GM23248 (cell line): ENCODE data around the gene PCGF5. TPM values are rescaled to one million over a fixed set of nuclear protein-coding genes. Genes with fewer than 3 reads are reported as not detected.
A peak's percentile ranks its signal among the peaks of the same experiment; 100 is the strongest.

Experiments used
- DNase-seq: peaks from one replicate; pipeline ENCODE4 v3.0.0-alpha.2; 2015
- H2AFZ ChIP-seq: fragments of 200-600 bp; sonication (generic); 2 replicates; pipeline ENCODE4 v1.6.1; 2016; ENCODE audit warnings: antibody characterized with exemption
- H3F3A ChIP-seq: fragments of 200-600 bp; sonication (generic); 2 replicates; pipeline ENCODE4 v1.6.1; 2016; ENCODE audit warnings: mild to moderate bottlenecking, antibody characterized with exemption, mixed run types; ENCODE audit not compliant: insufficient read depth
- H3K27ac ChIP-seq: fragments of 200-600 bp; sonication (generic); 2 replicates; pipeline ENCODE4 v1.5.1; 2016; ENCODE audit warnings: mild to moderate bottlenecking
- H3K27me3 ChIP-seq: fragments of 200-600 bp; sonication (generic); replicated peaks from 2 replicates; pipeline ENCODE4 v1.6.1; 2016; ENCODE audit warnings: mild to moderate bottlenecking; ENCODE audit not compliant: insufficient read depth
- H3K36me3 ChIP-seq: fragments of 200-600 bp; sonication (generic); 2 replicates; pipeline ENCODE4 v1.6.1; 2016; ENCODE audit warnings: low read depth, mild to moderate bottlenecking
- H3K4me1 ChIP-seq: fragments of 200-600 bp; sonication (generic); 2 replicates; pipeline ENCODE4 v1.6.1; 2016; ENCODE audit warnings: mild to moderate bottlenecking; ENCODE audit not compliant: insufficient read depth
- H3K4me2 ChIP-seq: fragments of 200-600 bp; sonication (generic); one replicate; pipeline ENCODE4 v1.6.1; 2016; ENCODE audit warnings: mild to moderate bottlenecking; ENCODE audit not compliant: unreplicated experiment
- H3K4me3 ChIP-seq: fragments of 200-600 bp; sonication (generic); 2 replicates; pipeline ENCODE4 v1.5.1; 2016; ENCODE audit warnings: mild to moderate bottlenecking
- H3K79me2 ChIP-seq: fragments of 200-600 bp; sonication (generic); 2 replicates; pipeline ENCODE4 v1.6.1; 2016; ENCODE audit warnings: mild to moderate bottlenecking; ENCODE audit not compliant: insufficient read depth
- H3K9ac ChIP-seq: fragments of 200-600 bp; sonication (generic); 2 replicates; pipeline ENCODE4 v1.6.1; 2016; ENCODE audit warnings: mild to moderate bottlenecking
- H3K9me2 ChIP-seq: fragments of 200-600 bp; sonication (generic); 2 replicates; pipeline ENCODE4 v1.6.1; 2016; ENCODE audit warnings: mixed run types, mild to moderate bottlenecking, moderate library complexity; ENCODE audit not compliant: insufficient read depth
- H3K9me3 ChIP-seq: fragments of 200-600 bp; sonication (generic); one replicate; pipeline ENCODE4 v1.6.1; 2017; ENCODE audit warnings: low read depth
- H4K20me1 ChIP-seq: fragments of 200-600 bp; sonication (generic); 2 replicates; pipeline ENCODE4 v1.6.0; 2016; ENCODE audit not compliant: insufficient read depth
- EZH2 ChIP-seq: fragments of 200-600 bp; sonication (generic); IDR thresholded peaks from 2 replicates; pipeline ENCODE4 v1.6.1; 2018; ENCODE audit warnings: antibody characterized with exemption, mild to moderate bottlenecking; ENCODE audit not compliant: insufficient read depth, poor library complexity, severe bottlenecking
- EZH2phosphoT487 ChIP-seq: fragments of 200-600 bp; sonication (generic); IDR thresholded peaks from 2 replicates; pipeline ENCODE4 v1.6.1; 2018; ENCODE audit warnings: antibody characterized with exemption, moderate library complexity, mild to moderate bottlenecking, low read depth; ENCODE audit not compliant: insufficient read depth
- WGBS, 2 experiments: methylation state at CpG; one replicate each; pipeline ENCODE4 v1.1.6; 2015 to 2017; ENCODE audit warnings: low lambda C conversion rate in 2 of 2, low coverage in 1 of 2; ENCODE audit errors: missing lambda C conversion rate in 2 of 2; 5-methylcytosine and 5-hydroxymethylcytosine counted together
- in situ Hi-C: fragments of 300-500 bp; cut with MboI; formaldehyde crosslinking; loops from 2 replicates; pipeline ENCODE4 v1.15.0; 2020
- polyA plus RNA-seq: library from polyadenylated mRNA; unstranded; fragments of >200 nt; fragmentation: Nextera tagmentation; extraction: Ambion mirVana; gene quantifications from 2 replicates; pipeline ENCODE4 v1.2.1, GENCODE V29; 2016
- total RNA-seq: library from RNA; depleted of rRNA; stranded (reverse); fragments of >200 nt; shearing (Covaris generic); gene quantifications from 2 replicates; pipeline ENCODE4 v1.2.3, GENCODE V29; 2014

PCGF5 gene
- total and polyA plus RNA-seq, 2 experiments from 2014 or later: 23.5 to 33.9 TPM

DNA sequence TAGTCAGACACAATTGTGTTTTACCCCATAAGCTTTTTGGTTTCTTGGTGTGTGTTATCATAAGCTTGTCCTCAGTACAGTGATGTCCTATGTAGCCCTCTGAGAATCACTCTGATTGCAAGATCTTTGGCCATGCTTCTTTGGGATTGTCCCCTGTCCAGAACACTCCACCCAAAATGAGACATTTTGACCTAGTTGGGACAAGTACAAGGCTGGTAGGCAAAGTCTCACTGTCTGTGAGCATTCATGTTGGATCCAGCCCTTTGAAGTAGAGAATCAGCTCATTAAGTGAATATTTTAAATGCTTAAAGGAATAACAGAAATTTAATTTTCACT lies 28.9 kb upstream of the PCGF5 start:
- H3K79me2 ChIP-seq: peaks cover 71% of the 10 kb centered on the region
- DNase-seq: no peak
- TF ChIP-seq EZH2 (no peak), EZH2phosphoT487 (no peak)
- no peak overlapping the region for H2AFZ ChIP-seq
- no peaks in the 10 kb centered on the region for H3K36me3 ChIP-seq
- peak overlapping the region; percentile 64 for H3K9ac ChIP-seq
- H3K27me3 ChIP-seq: no peaks in the 10 kb centered on the region
- no peaks in the 10 kb centered on the region for H3K9me3 ChIP-seq
- no peaks in the 10 kb centered on the region for H4K20me1 ChIP-seq
- H3K4me2 ChIP-seq: peak overlapping the region; percentile 26
- no peaks in the 10 kb centered on the region for H3K9me2 ChIP-seq
- H3K27ac ChIP-seq: peak overlapping the region; percentile 90
- H3K4me1 ChIP-seq: peaks cover 50% of the 10 kb centered on the region
- H3F3A ChIP-seq: peaks cover 36% of the 10 kb centered on the region
- in situ Hi-C loops: no loop called here
- H3K4me3 ChIP-seq: 0 out of 2 replicates have a peak overlapping the region, but pooled peaks have one; percentile 9

DNA sequence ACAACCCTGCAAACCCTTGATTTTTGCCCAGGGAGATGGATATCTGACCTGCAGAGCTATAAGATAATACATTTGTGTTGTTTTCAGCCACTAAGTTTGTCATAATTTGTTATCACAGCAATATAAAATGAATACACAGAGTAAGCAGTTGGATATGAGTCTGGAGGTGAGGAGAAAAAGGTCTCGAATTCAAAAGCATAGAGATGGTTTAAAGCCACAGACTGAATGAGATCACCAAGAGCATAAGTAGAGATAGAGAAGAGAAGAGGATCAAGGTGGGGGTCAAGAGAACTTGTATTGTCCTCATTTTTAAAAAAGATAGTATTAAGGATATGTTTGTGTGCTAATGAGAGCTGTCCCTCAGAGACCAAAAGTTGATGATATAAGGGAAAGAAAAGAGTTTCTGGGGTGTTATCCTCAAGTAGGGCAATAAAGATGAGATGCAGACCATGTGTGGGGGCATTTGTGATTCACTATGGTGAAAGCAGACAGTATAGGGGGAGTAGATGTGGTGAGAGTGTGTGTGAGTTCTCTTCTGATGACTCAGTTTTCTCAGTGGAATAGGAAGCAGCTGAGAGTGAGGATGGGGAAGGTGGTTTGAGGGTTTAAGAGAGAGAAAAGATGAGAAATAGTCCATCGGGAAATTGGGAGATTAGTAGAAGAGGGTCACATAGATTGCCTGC lies 25.8 kb upstream of the PCGF5 start:
- Histone ChIP-seq H3F3A (peaks cover 52% of the 10 kb centered on the region), H2AFZ (no peak overlapping the region), H3K9me2 (no peaks in the 10 kb centered on the region), H3K9me3 (no peaks in the 10 kb centered on the region), H3K4me2 (peak overlapping the region; percentile 53), H3K27ac (peak overlapping the region; percentile 61), H3K27me3 (no peaks in the 10 kb centered on the region), H3K36me3 (no peaks in the 10 kb centered on the region), H3K4me1 (peaks cover 68% of the 10 kb centered on the region), H3K79me2 (peaks cover 63% of the 10 kb centered on the region), H4K20me1 (no peaks in the 10 kb centered on the region), H3K4me3 (no peak overlapping the region), H3K9ac (0 out of 2 replicates have a peak overlapping the region, but pooled peaks have one; percentile 2)
- peak; percentile 82 for DNase-seq
- TF ChIP-seq EZH2 (no peak), EZH2phosphoT487 (no peak)
- in situ Hi-C loops: no loop called here
- WGBS, 2 experiments: 33 to 43% methylated on average over 2 of the region's 2 CpGs

DNA sequence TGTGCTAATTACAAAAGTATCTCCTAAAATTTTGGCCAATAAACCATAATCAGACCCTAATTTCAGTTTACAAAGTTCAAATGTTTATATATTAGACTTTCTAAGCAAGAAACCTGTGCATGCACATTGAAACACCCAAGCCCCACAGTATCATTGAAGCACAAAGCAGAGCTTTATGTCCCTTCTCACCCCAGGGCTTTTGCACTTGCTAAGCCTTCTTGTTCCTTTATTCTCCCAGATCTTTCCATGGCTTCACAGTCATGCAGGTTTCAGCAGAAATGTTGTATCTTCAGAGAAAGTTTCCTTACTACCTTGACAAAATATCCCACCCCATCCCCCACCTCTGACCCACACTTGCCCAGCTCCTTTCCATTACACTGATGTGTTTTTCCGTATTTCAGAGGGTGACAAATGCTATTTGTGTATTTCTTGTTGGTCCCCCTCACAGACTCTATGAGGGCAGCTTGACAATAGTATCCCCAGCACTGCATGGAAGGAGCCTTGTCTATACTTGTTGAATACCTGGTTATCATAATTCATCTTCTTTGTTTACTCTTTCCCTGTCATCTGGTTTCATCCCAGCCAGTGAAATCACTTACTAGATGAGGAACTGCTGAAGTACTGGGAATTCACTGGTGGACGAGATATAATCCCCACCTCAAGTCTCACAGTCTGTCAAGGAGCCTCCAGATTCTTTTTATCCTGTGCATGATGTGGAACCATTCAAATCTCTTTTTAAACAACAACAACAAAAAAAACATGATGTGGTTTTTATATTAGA lies 24.0 kb upstream of the PCGF5 start:
- TF ChIP-seq EZH2phosphoT487: no peak
- TF ChIP-seq EZH2: no peak
- H3K79me2 ChIP-seq: peaks cover 79% of the 10 kb centered on the region
- no peaks in the 10 kb centered on the region for H4K20me1 ChIP-seq
- H2AFZ ChIP-seq: no peak overlapping the region
- peak overlapping the region; percentile 19 for H3K4me3 ChIP-seq
- H3K36me3 ChIP-seq: no peaks in the 10 kb centered on the region
- peak overlapping the region; percentile 46 for H3K9ac ChIP-seq
- peaks cover 52% of the 10 kb centered on the region for H3K4me1 ChIP-seq
- peak overlapping the region; percentile 69 for H3K27ac ChIP-seq
- WGBS, 2 experiments: 57 to 66% methylated on average over 2 of the region's 2 CpGs
- in situ Hi-C loops: no loop called here
- H3K27me3 ChIP-seq: no peaks in the 10 kb centered on the region
- H3K4me2 ChIP-seq: peak overlapping the region; percentile 29
- H3K9me3 ChIP-seq: no peaks in the 10 kb centered on the region
- no peak for DNase-seq
- H3K9me2 ChIP-seq: no peaks in the 10 kb centered on the region
- H3F3A ChIP-seq: peaks cover 34% of the 10 kb centered on the region

DNA sequence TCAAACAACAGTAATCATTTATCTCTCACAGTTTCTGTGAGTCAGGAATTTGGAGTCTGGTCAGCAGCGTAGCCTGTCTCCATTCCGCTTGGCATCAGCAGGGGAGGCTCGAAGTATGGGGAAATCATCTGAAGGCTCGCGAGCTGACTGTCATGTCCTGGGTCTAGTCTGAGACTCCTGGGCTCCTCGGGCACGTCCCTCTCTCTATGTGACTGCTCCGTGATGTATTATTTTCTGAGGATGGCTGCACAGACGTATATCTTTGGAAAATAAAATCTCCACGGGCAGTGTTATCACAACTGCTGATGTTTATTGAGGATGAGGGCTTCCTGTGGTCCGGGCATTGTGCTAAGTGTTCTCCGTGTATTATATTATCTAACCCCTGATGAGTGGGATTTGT lies 23.3 kb upstream of the PCGF5 start:
- peaks cover 29% of the 10 kb centered on the region for H3F3A ChIP-seq
- no peaks in the 10 kb centered on the region for H3K9me3 ChIP-seq
- peak overlapping the region; percentile 69 for H3K27ac ChIP-seq
- H3K9me2 ChIP-seq: no peaks in the 10 kb centered on the region
- peak; percentile 85 for DNase-seq
- peak overlapping the region; percentile 46 for H3K9ac ChIP-seq
- H3K27me3 ChIP-seq: no peaks in the 10 kb centered on the region
- H2AFZ ChIP-seq: 0 out of 2 replicates have a peak overlapping the region, but pooled peaks have one; percentile 21
- H4K20me1 ChIP-seq: no peaks in the 10 kb centered on the region
- no peak for TF ChIP-seq EZH2phosphoT487
- no peaks in the 10 kb centered on the region for H3K36me3 ChIP-seq
- peaks cover 83% of the 10 kb centered on the region for H3K79me2 ChIP-seq
- in situ Hi-C loops: no loop called here
- peaks cover 50% of the 10 kb centered on the region for H3K4me1 ChIP-seq
- WGBS, 2 experiments: 51 to 55% methylated on average over 12 of the region's 12 CpGs
- peak overlapping the region; percentile 29 for H3K4me2 ChIP-seq
- H3K4me3 ChIP-seq: peak overlapping the region; percentile 19
